ENCODE data around the gene PINK1.

Gene PINK1

GRCh38 chr1:20700636-20701215, 67.5 kb downstream of the PINK1 start:
- Histone ChIP-seq H3K4me3 (ENCODE audit: low read depth, low read length) (no peak overlapping the region), H3K27ac (ENCODE audit: extremely low read depth, low read depth, low read length) (no peak overlapping the region), H3K36me3 (ENCODE audit: control insufficient read depth in 2 of 2, insufficient read depth in 1 of 2, low read length in 2 of 2) (peaks cover 0 to 9% of the 10 kb centered on the region in 2 experiments; a peak in 1 of 3 replicates), H3K9me3 (ENCODE audit: control insufficient read depth, insufficient read depth, low read depth, low read length) (no peaks in the 10 kb centered on the region), H3K4me1 (ENCODE audit: control insufficient read depth, insufficient read depth, low read length) (no peaks in the 10 kb centered on the region)
- ChIA-PET CTCF (interaction anchor here (0.6 to 0.7 kb wide), 2 partner anchors 24 to 636 kb away, joined by 3 to 4 read pairs; no protein-coding TSS in a partner anchor), POLR2A (interaction anchor here (0.6 kb wide), 1 partner anchor 56 kb away, joined by 4 read pairs; no protein-coding TSS in a partner anchor)
- TF ChIP-seq GFI1B (tag by site-specific recombination; IDR thresholded peaks at IDR 0.05) = no peak
- TF ChIP-seq, protein P1, sequence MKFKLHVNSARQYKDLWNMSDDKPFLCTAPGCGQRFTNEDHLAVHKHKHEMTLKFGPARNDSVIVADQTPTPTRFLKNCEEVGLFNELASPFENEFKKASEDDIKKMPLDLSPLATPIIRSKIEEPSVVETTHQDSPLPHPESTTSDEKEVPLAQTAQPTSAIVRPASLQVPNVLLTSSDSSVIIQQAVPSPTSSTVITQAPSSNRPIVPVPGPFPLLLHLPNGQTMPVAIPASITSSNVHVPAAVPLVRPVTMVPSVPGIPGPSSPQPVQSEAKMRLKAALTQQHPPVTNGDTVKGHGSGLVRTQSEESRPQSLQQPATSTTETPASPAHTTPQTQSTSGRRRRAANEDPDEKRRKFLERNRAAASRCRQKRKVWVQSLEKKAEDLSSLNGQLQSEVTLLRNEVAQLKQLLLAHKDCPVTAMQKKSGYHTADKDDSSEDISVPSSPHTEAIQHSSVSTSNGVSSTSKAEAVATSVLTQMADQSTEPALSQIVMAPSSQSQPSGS (tag by site-specific recombination; IDR thresholded peaks at IDR 0.05; ENCODE audit: low read depth) = no peak
- no peak for TF ChIP-seq ZNF10 (tag by site-specific recombination; IDR thresholded peaks at IDR 0.05)
- TF ChIP-seq ZBTB8A (tag by site-specific recombination; IDR thresholded peaks at IDR 0.05) = no peak
- TF ChIP-seq ZNF354C (tag by site-specific recombination; IDR thresholded peaks at IDR 0.05; ENCODE audit: borderline replicate concordance, low read depth) = no peak

Data from HEK293 (cell line).